Activated CD8-positive, alpha-beta T cell treated with anti-CD3 and anti-CD28 coated beads for 36 hours (primary cell): ENCODE data around the gene UBE2D4. TPM values are rescaled to one million over a fixed set of nuclear protein-coding genes. Genes with fewer than 3 reads are reported as not detected.
"Not testable (repeated sequence)": the region's sequence is repeated elsewhere in the genome, so short reads cannot be mapped to it uniquely, and the experiment has no call there.

ENCODE experiments used
- ATAC-seq: fragments of 200-7000 bp; cut with Tn5 transposase; one replicate; pipeline ENCODE4 v1.10.0; 2021; ENCODE audit warnings: mild to moderate bottlenecking, moderate library complexity
- CTCF ChIA-PET: fragments of 350-600 bp; sonication (Branson Sonifier 250); formaldehyde crosslinking; loops from one replicate; lab custom pipeline; 2021; ENCODE audit warnings: antibody characterized with exemption; lab: Charles Lee
- POLR2A ChIA-PET: fragments of 350-600 bp; sonication (Branson Sonifier 250); formaldehyde crosslinking; loops from one replicate; lab custom pipeline; 2021; ENCODE audit warnings: antibody characterized with exemption; lab: Charles Lee
- DNase-seq: peaks from one replicate; pipeline ENCODE4 v3.0.0-alpha.2; 2020
- H3K27ac Mint-ChIP-seq: one replicate; pipeline ENCODE4 v1.8.0; 2021; ENCODE audit warnings: mild to moderate bottlenecking, mixed read lengths
- H3K27me3 Mint-ChIP-seq: one replicate; pipeline ENCODE4 v1.8.0; 2021; ENCODE audit warnings: mixed read lengths
- H3K36me3 Mint-ChIP-seq: one replicate; pipeline ENCODE4 v1.8.0; 2021; ENCODE audit warnings: low read depth, mixed read lengths
- H3K4me1 Mint-ChIP-seq: one replicate; pipeline ENCODE4 v1.8.0; 2021; ENCODE audit warnings: low read depth, mixed read lengths
- H3K4me3 Mint-ChIP-seq: one replicate; pipeline ENCODE4 v1.8.0; 2021; ENCODE audit warnings: mild to moderate bottlenecking, moderate library complexity, mixed read lengths
- H3K9me3 Mint-ChIP-seq: one replicate; pipeline ENCODE4 v1.8.0; 2021; ENCODE audit warnings: mixed read lengths
- intact Hi-C: fragments of 100-400 bp; cut with micrococcal nuclease; formaldehyde crosslinking; loops from one replicate; pipeline ENCODE4 v1.10.0; 2022
- total RNA-seq, 2 experiments: library from RNA; stranded (reverse); gene quantifications; one replicate each; pipeline ENCODE4 v1.2.3, GENCODE V29; 2021

The UBE2D4 gene
- total RNA-seq, 2 experiments from 2014 or later: 8.8 to 10.2 TPM

DNA sequence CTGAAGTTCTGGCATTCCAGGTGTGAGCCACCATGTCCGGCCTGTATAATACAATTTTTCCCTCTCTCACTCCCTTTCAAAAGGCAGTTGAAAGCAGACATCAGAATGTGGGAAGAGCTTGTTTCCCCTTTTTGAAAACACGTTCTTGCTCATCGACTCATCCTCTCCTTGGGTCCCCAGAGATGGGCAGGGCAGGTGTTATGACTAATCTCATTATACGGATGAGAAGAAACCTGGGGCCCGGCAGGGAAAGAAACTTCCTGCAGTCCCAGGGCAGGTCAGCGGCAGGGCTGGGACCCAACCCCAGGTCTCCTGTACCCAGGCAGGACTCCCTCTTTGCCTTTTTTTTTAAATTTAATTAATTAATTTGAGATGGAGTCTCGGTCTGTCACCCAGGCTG, 66.7 kb downstream of the UBE2D4 start:
- H3K4me1 Mint-ChIP-seq, intact Hi-C loops, POLR2A ChIA-PET, H3K36me3 Mint-ChIP-seq, CTCF ChIA-PET, H3K27ac Mint-ChIP-seq, H3K4me3 Mint-ChIP-seq, DNase-seq, H3K27me3 Mint-ChIP-seq, H3K9me3 Mint-ChIP-seq: not testable (repeated sequence)
- ATAC-seq: peak; percentile 17

GRCh38 chr7:43994681-43995080, 68.4 kb downstream of the UBE2D4 start:
- H3K9me3 Mint-ChIP-seq, CTCF ChIA-PET, H3K4me1 Mint-ChIP-seq, H3K27me3 Mint-ChIP-seq, DNase-seq, POLR2A ChIA-PET, ATAC-seq, H3K4me3 Mint-ChIP-seq, H3K27ac Mint-ChIP-seq, H3K36me3 Mint-ChIP-seq, intact Hi-C loops: not testable (repeated sequence)

DNA sequence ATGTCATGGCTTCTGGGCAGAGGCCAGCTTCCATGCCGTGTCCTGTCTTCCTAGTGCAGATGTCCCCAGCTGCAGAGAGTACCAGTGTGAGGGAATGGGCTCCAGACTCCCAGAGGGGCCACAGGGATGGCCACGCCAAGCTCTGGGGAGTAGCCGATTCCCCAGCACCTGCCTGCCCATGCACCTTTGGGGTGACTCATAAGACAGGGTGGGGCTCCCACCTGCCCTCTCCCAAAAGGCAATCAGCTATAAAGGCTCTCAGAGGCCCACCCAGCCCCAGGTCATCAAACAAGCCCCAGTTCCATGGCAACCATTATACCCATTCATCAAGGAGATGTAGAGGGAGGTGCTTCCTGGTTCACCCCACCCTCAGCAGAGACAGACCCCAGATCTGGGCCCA, 71.3 kb downstream of the UBE2D4 start, which contains the start of gene SPDYE1:
Gene SPDYE1, plus strand, starts transcription at position 366 of the 400 bp plus-strand sequence. CDS start 2,053 bp downstream, outside the sequence.
- H3K4me1 Mint-ChIP-seq, intact Hi-C loops, POLR2A ChIA-PET, H3K9me3 Mint-ChIP-seq, H3K36me3 Mint-ChIP-seq, H3K27me3 Mint-ChIP-seq, H3K27ac Mint-ChIP-seq, ATAC-seq, H3K4me3 Mint-ChIP-seq, DNase-seq, CTCF ChIA-PET: not testable (repeated sequence)

Other genes starting within 250 kb of the UBE2D4 start
- 10 to 100 TPM; 78.8 to 85.6 TPM for gene COA1, start 196.9 kb upstream of the UBE2D4 start, total RNA-seq
- 10 to 100 TPM; 30.9 to 34.2 TPM for gene BLVRA, start 167.8 kb upstream of the UBE2D4 start, total RNA-seq
- 100 to 1,000 TPM; 127 to 130 TPM for gene MRPS24, start 56.9 kb upstream of the UBE2D4 start, total RNA-seq
- gene URGCP, start 19.8 kb upstream of the UBE2D4 start, total RNA-seq: 10 to 100 TPM; 18.8 to 19.4 TPM
- not detected for gene SPDYE1, start 71.5 kb downstream of the UBE2D4 start, total RNA-seq
- 100 to 1,000 TPM; 108 to 110 TPM for gene DBNL, start 118.3 kb downstream of the UBE2D4 start, total RNA-seq
- gene PGAM2, start 139.1 kb downstream of the UBE2D4 start, total RNA-seq: under 1 TPM in 1 of 2 experiments, not detected in 1; 0.49 TPM
- 10 to 100 TPM; 35.4 to 37.2 TPM for gene POLM, start 156.1 kb downstream of the UBE2D4 start, total RNA-seq
- gene AEBP1, start 177.9 kb downstream of the UBE2D4 start, total RNA-seq: 10 to 100 TPM; 29.1 to 30.4 TPM
- 100 to 1,000 TPM; 243 to 251 TPM for gene POLD2, start 197.1 kb downstream of the UBE2D4 start, total RNA-seq
- not detected for gene MYL7, start 214.9 kb downstream of the UBE2D4 start, total RNA-seq